HG03439 (cell line): ENCODE data around the gene ALDH4A1.
"Not testable (repeated sequence)": the region's sequence is repeated elsewhere in the genome, so short reads cannot be mapped to it uniquely, and the experiment has no call there.

Experiments
- ATAC-seq: cut with Tn5 transposase; IDR thresholded peaks from one replicate; pipeline ENCODE4 v1.9.1; 2021; ENCODE audit warnings: mild to moderate bottlenecking, moderate library complexity; ENCODE audit not compliant: unreplicated experiment

The ALDH4A1 gene

GRCh38 chr1:18879791-18880309 is 22.5 kb downstream of the ALDH4A1 start:
- no peak for ATAC-seq

GRCh38 chr1:18879215-18879790 is 23.1 kb downstream of the ALDH4A1 start:
- no peak for ATAC-seq

- ATAC-seq, result no peak
Measured at GRCh38 chr1:18878538-18879214, 23.7 kb downstream of the ALDH4A1 start.

GRCh38 chr1:18877282-18877681 is 25.1 kb downstream of the ALDH4A1 start:
- ATAC-seq, result no peak

- ATAC-seq, result no peak
Measured at GRCh38 chr1:18876210-18876609, 26.1 kb downstream of the ALDH4A1 start.

GRCh38 chr1:18875796-18876128 is 26.6 kb downstream of the ALDH4A1 start:
- ATAC-seq, result no peak

GRCh38 chr1:18875107-18875795 is 27.1 kb downstream of the ALDH4A1 start:
- no peak for ATAC-seq

GRCh38 chr1:18874600-18874999 is 27.8 kb downstream of the ALDH4A1 start:
- no peak for ATAC-seq

GRCh38 chr1:18874036-18874435 is 28.3 kb downstream of the ALDH4A1 start:
- ATAC-seq, result no peak

- no peak for ATAC-seq
Measured at GRCh38 chr1:18872071-18872611, 30.2 kb downstream of the ALDH4A1 start.

- ATAC-seq, result no peak
Measured at GRCh38 chr1:18871401-18872070, 30.8 kb downstream of the ALDH4A1 start.

GRCh38 chr1:18870957-18871356 is 31.4 kb downstream of the ALDH4A1 start:
- no peak for ATAC-seq

- ATAC-seq, result not testable (repeated sequence)
Measured at GRCh38 chr1:18870595-18870865, 31.8 kb downstream of the ALDH4A1 start.

- ATAC-seq, result no peak
Measured at GRCh38 chr1:18869847-18870594, 32.3 kb downstream of the ALDH4A1 start.

GRCh38 chr1:18868801-18869424 is 33.4 kb downstream of the ALDH4A1 start:
- no peak for ATAC-seq

- no peak for ATAC-seq
Measured at GRCh38 chr1:18868354-18868753, 34.0 kb downstream of the ALDH4A1 start.

GRCh38 chr1:18866846-18867245 is 35.5 kb downstream of the ALDH4A1 start:
- ATAC-seq, result no peak

- ATAC-seq, result no peak
Measured at GRCh38 chr1:18866314-18866713, 36.0 kb downstream of the ALDH4A1 start.

- ATAC-seq, result no peak
Measured at GRCh38 chr1:18865176-18865575, 37.2 kb downstream of the ALDH4A1 start.

- ATAC-seq, result no peak
Measured at GRCh38 chr1:18861590-18861989, 40.8 kb downstream of the ALDH4A1 start.
